Measurements from ENCODE around the gene NAA38. TPM values are rescaled to one million over a fixed set of nuclear protein-coding genes. Genes with fewer than 3 reads are reported as not detected.
A peak's percentile ranks its signal among the peaks of the same experiment; 100 is the strongest.

The NAA38 gene
- total RNA-seq, 1 experiment from 2014 or later = 50.2 TPM

- DNase-seq = peak; percentile 42
- peaks cover 48% of the 10 kb centered on the region for H3K27me3 Mint-ChIP-seq (ENCODE audit: low read depth)
- no peak overlapping the region for H2BK5ac ChIP-seq (ENCODE audit: insufficient read length, low read length)
- no peak overlapping the region for H3K14ac ChIP-seq (ENCODE audit: insufficient read depth, low read length)
- no peak overlapping the region for H2BK20ac ChIP-seq (ENCODE audit: low read depth, low read length, poor library complexity, severe bottlenecking)
- no peak overlapping the region for H2AFZ ChIP-seq (ENCODE audit: low read length)
- no peaks in the 10 kb centered on the region for H3K9me3 Mint-ChIP-seq
- no peak overlapping the region for H3K56ac ChIP-seq (ENCODE audit: insufficient read length, low read depth, low read length)
- no peaks in the 10 kb centered on the region for H4K20me1 ChIP-seq (ENCODE audit: control insufficient read depth, insufficient read depth, insufficient read length)
- no peak overlapping the region for H2BK12ac ChIP-seq (ENCODE audit: insufficient read length, low read depth, low read length)
- no peak overlapping the region for H3T11ph ChIP-seq (ENCODE audit: low read length)
- peaks cover 31% of the 10 kb centered on the region for H3K23me2 ChIP-seq (ENCODE audit: insufficient read length, low read depth, low read length, poor library complexity, severe bottlenecking)
- H3K9me3 ChIP-seq (ENCODE audit: control insufficient read depth, low read depth, low read length) = no peaks in the 10 kb centered on the region
- H2BK120ac ChIP-seq (ENCODE audit: low read depth, low read length, poor library complexity, severe bottlenecking) = no peak overlapping the region
- no peak overlapping the region for H4K91ac ChIP-seq (ENCODE audit: insufficient read length, low read depth, low read length)
- H3K27ac Mint-ChIP-seq = no peak overlapping the region
- H3K4ac ChIP-seq (ENCODE audit: low read depth, low read length) = no peak overlapping the region
- peak overlapping the region; percentile 81 to 90 for H3K4me3 Mint-ChIP-seq
- no peak overlapping the region for H4K5ac ChIP-seq (ENCODE audit: insufficient read length, low read depth, low read length)
- H3K36me3 Mint-ChIP-seq (ENCODE audit: insufficient read depth in 1 of 3, low read depth in 3 of 3) = no peaks in the 10 kb centered on the region
- WGBS (ENCODE audit: extremely low coverage, insufficient read length, low lambda C conversion rate) = no CpG with 5 or more reads among the region's 19 CpGs
- H3K18ac ChIP-seq (ENCODE audit: insufficient read length, low read depth, low read length) = no peak overlapping the region
- no peak overlapping the region for H3K23ac ChIP-seq (ENCODE audit: insufficient read length, low read depth, low read length)
- no peak overlapping the region for H2AK5ac ChIP-seq (ENCODE audit: insufficient read length, low read length)
- peaks cover 9% of the 10 kb centered on the region; the same call in 1 of the 2 replicates for H3K27me3 ChIP-seq (ENCODE audit: insufficient read depth, low read length)
- peaks cover 21 to 29% of the 10 kb centered on the region in 2 experiments for H3K4me1 Mint-ChIP-seq
- peaks cover 2% of the 10 kb centered on the region; the same call in 1 of the 2 replicates for H3K4me1 ChIP-seq (ENCODE audit: insufficient read depth, low read length)
- H2BK15ac ChIP-seq (ENCODE audit: low read depth, low read length) = no peak overlapping the region
- H4K8ac ChIP-seq (replicated peaks; ENCODE audit: insufficient read length, low read depth, low read length) = no peak overlapping the region
- peak overlapping the region; percentile 75 for H3K4me2 ChIP-seq (ENCODE audit: insufficient read depth, insufficient read length, low read length)
- TF ChIP-seq CTCF (conservative IDR thresholded peaks at IDR 0.05) = no peak
- no peaks in the 10 kb centered on the region for H3K79me2 ChIP-seq (ENCODE audit: insufficient read depth, low read length)
- no peak overlapping the region for H3K27ac ChIP-seq (ENCODE audit: insufficient read length, low read depth, low read length)
- no peak overlapping the region for H3K9ac ChIP-seq (ENCODE audit: extremely low read depth, insufficient read length, low read length)
- no peaks in the 10 kb centered on the region for H3K79me1 ChIP-seq (ENCODE audit: insufficient read depth, low read depth, low read length, poor library complexity, severe bottlenecking)
These were observed 24.2 kb downstream of the NAA38 start for GRCh38 chr17:7833011-7833794.

Data from H9 (cell line).